ENCODE results near the gene CTDSPL. TPM values are rescaled to one million over a fixed set of nuclear protein-coding genes. Genes with fewer than 3 reads are reported as not detected.

Gene CTDSPL
- total RNA-seq, 1 experiment from 2014 or later, result 5.4 TPM

DNA sequence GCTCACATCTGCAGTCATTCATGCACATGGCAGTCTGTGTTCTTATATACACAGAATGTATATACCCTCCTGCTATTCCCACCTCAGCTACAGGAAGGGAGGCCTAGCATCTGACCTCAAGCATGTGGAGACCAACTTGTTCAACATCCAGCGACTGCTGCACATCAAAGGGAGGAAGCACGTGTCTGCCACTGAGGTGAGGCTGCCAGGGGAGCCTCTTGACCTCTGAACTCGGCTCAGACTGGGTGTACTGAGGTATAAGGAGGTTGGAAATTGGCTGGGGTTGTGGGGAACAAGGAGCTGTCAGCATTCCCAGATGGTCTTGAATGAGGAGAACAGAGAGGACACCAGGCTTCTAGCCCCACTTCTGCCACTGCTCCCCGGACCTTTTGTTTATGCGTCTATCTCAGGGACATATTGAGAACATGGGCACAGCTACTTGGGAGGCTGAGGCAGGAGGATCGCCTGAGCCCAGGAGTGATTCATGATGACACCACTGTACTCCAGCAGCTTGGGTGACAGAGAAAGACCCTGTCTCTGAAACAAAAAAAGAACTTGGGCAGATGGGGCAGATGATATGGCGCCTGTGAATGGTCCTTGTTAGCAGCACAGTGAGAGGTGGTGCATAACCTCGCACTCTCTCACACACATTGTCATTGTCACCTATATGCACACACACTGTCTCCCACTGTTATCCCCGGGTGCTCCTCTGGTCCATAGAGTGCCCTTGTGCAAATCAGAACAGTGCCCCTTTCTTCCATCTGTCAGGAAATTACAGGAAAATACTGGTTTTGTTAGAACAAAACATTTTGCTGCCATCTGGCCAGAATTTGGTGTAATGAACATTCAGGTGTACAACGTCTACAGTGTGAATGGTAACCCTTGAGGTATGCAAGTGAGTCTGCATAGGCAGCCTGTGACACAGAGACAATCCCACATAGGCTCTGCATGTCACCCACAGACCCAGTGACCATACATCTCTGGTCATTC, 134.3 kb downstream of the CTDSPL start:
- DNase-seq (ENCODE audit: extremely low read depth, low read depth), result no peak

DNA sequence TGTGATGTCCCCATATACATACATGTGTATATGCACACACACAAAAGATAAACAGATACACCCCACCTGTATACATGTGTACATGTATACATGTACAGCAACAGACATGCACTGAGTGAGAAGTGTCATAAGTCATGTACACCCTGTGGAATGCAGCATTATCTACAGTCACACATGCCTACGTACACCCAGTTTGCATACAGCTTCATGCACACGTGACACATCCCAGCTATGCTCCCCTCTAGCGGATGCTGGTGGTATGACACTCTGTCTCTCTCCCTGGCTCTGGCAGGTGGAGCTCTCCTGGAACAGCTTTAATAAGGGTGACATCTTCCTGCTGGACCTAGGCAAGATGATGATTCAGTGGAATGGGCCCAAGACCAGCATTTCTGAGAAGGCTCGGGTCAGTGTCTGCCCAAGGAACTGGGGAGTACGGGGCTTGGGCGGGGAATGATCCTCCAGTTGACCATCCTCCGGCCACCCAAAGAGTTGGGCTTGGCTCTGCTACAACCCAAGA, 135.2 kb downstream of the CTDSPL start:
- peak; percentile 68 for DNase-seq (ENCODE audit: extremely low read depth, low read depth)

DNA sequence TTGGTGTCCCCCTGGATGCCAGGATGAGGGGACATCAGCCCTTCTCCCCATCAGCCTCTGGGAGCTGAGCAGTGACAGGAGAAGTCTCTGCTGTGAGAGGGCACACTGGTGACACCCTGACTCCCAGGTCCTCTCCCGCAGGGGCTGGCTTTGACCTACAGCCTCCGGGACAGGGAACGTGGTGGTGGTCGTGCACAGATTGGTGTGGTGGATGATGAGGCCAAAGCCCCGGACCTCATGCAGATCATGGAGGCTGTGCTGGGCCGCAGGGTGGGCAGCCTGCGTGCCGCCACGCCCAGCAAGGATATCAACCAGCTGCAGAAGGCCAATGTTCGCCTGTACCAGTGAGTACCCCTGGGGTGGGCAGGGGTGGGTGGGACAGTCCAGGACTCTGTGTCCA, 135.7 kb downstream of the CTDSPL start:
- no peak for DNase-seq (ENCODE audit: extremely low read depth, low read depth)

DNA sequence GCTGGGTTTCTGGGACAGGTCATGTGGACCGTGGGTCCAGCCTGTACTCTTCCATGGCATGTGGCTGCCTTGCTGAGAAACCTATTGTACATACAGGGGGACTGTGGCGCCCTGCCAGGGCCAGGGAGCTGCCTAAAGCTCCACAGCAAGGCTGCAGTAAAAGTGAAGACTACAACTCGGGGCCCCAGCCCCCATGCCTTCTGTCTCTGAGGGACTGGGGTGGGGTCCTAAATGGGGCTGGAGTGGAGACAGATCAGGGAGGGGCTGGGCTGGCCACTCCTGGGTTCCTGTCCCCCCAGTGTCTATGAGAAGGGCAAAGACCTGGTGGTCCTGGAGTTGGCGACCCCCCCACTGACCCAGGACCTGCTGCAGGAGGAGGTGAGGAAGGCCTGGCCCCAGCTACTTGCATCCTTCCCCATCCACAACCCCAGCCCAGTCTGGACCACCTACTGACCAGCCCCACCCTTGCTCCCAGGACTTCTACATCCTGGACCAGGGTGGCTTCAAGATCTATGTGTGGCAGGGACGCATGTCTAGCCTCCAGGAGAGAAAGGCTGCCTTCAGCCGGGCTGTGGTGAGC, 136.2 kb downstream of the CTDSPL start:
- no peak for DNase-seq (ENCODE audit: extremely low read depth, low read depth)

DNA sequence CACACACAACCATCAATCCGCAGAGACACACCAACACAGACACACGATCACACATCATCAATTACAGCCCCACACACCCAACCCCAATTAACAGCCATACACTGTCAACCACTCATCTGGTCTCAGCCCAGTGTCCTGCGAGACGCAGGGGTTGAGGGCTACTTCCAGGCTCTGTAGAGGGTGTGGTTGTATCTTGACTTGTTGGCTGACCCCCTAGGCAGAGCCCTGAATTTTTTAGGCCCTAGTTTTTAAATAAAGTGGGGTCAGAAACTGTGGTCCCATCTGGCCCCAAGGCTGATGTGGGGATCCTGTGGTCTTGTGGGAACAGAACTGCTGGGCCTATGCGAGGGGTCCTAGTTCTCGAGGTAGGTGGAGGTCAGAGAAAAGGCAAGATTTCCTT, 138.2 kb downstream of the CTDSPL start:
- no peak for DNase-seq (ENCODE audit: extremely low read depth, low read depth)

DNA sequence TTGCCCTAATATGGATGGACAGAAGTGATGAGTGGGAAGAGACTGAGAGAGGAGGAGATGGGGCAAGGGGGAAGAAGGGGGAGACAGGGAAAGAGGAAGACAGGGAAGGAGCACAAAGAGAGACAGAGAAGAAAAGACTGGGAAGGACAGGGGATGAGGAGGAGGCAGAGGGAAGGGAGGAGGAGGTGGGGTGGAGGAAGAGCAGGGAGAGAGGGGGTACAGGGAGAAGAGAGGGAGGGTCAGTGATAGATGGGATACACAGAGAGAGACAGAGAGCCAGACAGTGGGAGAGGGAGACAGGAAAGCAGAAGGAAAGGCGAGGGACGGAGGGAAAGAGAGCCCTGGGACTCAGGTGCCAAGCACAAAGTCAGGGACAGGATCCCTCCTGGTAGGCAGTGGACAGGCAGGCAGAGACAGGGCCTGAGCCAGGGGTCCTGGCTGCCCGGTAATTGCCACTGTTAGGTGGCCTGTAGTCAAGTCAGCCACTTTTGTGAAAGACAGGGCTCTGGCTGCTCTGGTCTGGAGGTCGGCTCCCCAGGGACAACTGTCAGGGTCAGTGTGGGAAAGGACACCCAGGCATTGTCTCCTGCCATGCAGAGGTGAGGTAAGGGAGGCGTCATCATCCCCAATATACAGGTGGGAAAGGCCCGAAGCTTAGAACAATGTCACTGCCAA, 138.7 kb downstream of the CTDSPL start:
- DNase-seq (ENCODE audit: extremely low read depth, low read depth), result no peak

DNA sequence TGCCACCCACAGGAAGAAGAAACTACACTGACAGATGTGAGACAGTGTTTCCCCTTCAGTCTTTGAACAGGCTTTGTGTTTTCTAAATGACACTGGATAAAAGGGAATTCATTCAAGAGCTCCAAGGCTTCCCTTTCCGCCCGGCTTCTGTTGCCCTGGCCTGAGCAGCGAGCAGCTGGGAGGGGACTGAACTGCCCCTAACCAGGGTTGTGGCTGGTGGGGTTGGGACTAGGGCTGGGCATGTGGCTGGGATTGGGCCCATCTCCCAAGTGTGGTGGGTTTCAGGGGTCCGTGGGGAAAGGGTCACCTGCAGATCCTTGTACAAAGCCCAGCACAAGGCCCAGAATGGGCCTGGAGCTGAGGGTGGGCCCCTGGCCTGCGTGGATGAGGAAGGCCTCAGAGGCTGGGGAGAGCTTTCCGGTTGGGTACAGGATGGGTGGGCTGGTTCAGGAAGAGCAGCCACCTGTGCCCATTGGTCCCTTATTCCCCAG, 139.3 kb downstream of the CTDSPL start:
- no peak for DNase-seq (ENCODE audit: extremely low read depth, low read depth)

DNA sequence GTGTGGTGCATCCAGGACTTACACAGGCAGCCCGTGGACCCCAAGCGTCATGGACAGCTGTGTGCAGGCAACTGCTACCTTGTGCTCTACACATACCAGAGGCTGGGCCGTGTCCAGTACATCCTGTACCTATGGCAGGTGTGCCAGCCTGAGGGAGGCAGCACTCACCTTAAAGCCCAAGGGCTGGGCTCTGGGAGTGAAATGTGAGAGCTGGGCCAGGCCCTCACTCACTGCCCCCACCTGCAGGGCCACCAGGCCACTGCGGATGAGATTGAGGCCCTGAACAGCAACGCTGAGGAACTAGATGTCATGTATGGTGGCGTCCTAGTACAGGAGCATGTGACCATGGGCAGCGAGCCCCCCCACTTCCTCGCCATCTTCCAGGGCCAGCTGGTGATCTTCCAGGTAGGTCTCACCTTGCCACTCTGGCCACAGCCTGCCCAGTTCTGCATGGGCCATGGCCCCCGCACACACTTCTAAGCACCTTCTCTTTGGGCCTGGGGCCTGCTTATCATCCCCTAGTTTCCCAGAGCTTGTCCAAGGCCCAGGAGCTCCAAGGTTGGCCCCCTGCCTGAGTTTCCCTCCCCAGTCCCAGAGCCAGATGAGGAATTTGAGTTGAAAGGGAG, 139.9 kb downstream of the CTDSPL start:
- no peak for DNase-seq (ENCODE audit: extremely low read depth, low read depth)

DNA sequence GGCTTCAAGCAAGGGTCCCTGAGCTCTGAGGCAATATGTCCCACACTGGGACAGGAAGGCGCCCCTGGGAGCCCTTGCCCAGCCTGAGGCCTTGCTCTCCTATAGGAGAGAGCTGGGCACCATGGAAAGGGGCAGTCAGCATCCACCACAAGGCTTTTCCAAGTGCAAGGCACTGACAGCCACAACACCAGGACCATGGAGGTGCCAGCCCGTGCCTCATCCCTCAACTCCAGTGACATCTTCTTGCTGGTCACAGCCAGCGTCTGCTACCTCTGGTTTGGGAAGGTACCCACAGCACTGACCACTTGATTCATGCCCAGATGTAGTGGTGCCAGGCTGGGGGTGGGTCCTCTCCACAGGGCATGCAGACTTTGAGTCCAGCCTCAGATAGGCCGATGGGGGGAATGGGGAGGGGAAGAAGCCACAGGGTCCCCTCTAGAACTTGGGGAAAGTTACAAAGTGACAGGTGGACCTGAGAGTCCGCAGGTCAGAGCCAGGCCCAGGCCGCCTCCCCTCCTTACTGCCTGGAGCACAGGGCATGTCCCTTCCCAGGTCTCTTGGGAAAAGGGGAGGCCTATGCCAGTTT, 140.7 kb downstream of the CTDSPL start:
- DNase-seq (ENCODE audit: extremely low read depth, low read depth), result no peak

DNA sequence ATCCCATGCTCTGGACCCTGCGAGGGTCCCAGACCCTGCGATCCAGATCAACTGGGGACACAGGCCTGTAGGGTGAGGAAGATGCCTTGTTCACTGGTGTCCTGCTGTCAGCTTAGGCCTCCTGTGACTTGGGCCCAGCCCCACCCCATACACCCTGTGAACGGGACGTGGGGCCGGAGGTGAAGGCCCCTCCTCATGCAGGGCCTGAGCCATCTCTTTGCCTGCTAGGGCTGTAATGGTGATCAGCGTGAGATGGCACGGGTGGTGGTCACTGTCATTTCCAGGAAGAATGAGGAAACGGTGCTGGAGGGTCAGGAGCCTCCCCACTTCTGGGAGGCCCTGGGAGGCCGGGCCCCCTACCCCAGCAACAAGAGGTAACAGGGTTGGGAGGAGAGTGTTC, 141.3 kb downstream of the CTDSPL start:
- DNase-seq (ENCODE audit: extremely low read depth, low read depth), result no peak

DNA sequence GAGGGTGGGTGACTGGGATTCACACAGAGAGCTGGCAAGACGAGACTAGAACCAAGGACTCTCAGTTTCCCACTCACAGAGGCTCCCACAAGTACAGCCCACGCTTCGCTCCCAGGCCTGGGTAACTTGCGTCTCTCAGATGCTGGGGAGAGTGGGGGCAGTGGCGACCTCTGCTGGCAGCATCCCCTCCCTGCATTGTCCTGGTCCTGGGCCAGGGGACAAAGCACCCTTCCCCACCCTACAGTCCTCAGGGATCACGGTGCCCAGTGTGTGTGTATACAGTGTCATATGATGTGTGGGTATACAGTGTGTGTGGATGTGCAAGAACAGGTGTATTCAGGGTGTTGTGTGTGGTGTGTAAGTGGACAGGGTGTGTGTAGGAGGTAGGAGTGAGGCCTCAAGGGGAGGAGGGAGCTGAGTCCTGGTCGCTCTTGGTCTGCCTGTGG, 141.7 kb downstream of the CTDSPL start:
- DNase-seq (ENCODE audit: extremely low read depth, low read depth), result peak; percentile 27

DNA sequence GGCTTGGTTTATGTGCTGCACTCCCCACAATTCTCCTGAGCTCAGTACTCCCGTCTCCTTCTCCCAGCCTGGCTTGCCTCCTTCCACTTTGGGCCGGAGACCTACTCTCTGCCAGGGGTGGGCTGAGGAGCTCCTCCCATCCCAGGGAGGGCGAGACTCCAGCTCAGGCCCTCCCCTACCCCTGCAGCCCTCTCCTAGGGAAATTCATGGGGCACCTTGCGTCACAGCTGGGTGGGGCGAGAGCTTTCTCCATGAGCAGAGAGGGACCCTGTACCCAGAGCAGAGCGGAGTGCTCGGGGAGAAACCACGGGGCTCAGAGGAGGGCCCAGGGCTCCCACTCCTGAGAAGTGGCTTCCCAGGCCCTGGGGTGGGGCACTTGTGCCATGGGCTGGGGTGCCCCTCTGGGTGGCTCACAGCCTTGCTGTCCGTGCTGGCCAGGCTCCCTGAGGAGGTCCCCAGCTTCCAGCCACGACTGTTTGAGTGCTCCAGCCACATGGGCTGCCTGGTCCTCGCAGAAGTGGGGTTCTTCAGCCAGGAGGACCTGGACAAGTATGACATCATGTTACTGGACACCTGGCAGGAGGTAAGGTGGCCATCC, 142.2 kb downstream of the CTDSPL start:
- DNase-seq (ENCODE audit: extremely low read depth, low read depth), result no peak

DNA sequence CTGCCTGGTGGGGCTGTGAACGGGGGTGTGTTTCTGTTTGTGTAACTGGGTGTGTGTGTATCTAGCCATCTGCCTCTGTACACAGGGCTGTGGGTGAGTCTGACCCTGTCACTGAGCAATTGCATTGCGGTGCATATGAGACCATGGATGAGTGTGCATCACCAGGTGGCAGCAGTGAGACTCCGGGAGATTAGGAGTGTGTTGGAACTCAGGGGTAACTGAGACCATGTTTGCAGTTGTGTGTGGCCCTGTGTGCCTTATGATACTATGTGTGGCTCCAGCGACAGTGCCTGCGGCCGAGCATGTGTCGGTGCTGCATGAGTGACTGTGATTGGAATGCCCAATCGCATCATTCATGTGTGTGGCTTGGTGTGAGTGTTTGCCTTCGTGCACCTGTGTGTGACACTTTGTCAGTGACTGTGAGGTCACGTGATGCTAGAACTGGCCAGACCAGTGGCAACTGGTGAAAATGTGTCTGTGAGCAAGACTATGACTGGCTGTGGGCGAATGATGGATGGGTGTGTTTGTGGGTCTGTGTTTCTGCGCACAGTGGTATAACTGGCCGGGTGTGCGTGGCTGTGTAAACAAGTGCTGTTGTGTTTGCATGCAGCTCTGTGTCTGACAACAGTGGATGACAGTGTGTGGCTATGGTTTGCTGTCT, 142.9 kb downstream of the CTDSPL start:
- peak; percentile 47 for DNase-seq (ENCODE audit: extremely low read depth, low read depth)

DNA sequence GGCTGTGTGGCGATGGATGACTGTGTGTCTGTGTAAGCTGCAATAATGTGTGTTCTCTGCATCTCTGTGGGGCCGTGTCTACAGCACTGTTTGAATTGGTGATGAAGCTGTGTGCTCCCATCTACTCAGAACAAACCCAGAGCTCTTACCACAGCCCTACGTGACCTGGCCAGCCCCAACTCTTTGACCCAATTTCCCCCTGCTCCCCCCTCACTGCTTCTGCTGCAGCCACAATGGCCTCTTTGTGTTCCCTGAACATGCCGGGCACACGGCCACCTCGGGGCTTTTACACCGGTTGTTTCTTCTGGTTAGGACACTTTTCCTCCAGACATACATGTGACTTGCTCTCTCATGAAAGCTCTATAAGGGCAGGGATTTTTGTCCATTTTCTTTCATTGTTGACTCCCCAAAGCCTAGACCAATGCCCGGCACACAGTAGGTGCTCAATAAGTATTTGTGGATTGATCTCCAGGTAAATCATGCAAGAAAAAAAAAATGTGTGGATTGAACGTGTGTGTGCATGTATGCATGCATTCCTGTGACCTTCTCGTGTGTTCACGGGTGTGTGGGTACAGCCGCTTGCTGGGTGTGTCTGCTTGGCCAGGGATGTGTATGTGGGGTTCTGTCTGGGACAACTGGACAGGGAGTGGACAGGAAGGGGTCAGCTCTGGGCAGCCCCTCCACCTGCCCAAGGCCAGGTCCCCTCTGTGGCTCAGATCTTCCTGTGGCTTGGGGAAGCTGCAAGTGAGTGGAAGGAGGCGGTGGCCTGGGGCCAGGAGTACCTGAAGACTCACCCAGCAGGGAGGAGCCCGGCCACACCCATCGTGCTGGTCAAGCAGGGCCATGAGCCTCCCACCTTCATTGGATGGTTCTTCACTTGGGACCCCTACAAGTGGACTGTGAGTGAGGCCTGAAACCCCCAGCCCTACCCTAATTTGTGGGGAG, 143.7 kb downstream of the CTDSPL start:
- DNase-seq (ENCODE audit: extremely low read depth, low read depth), result no peak

DNA sequence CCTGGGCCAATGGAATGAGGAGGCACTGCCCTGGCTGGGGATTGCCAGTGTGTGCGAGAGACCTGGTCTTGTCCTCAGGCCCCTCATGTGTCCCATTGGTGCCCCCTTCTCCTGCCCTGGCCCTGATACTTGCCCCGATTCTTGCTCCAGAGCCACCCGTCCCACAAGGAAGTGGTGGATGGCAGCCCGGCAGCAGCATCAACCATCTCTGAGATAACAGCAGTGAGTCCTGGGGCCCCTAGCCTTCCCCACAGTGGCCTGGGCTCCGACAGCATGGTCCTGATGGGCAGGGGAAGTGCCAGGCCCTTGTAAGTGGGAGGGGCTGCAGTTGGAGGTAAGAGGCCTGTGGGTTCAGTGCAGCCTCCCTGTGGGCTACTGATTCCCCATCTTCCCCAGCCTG, 144.4 kb downstream of the CTDSPL start:
- no peak for DNase-seq (ENCODE audit: extremely low read depth, low read depth)

DNA sequence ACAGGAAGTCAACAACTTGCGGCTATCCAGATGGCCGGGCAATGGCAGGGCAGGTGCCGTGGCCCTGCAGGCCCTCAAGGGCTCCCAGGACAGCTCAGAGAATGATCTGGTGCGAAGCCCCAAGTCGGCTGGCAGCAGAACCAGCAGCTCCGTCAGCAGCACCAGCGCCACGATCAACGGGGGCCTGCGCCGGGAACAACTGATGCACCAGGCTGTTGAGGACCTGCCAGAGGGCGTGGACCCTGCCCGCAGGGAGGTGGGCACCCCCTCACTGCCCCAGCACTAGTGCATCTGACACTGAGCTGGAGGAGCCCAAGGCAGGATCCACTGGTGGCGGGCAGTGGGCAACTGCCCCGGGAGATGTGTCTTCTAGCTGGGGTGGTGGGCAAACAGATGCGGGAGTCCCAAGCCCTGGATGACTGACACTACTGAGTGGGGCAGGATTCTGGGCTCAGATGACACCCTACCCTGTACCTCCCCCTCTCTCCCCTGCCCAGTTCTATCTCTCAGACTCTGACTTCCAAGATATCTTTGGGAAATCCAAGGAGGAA, 144.8 kb downstream of the CTDSPL start:
- DNase-seq (ENCODE audit: extremely low read depth, low read depth), result no peak

DNA sequence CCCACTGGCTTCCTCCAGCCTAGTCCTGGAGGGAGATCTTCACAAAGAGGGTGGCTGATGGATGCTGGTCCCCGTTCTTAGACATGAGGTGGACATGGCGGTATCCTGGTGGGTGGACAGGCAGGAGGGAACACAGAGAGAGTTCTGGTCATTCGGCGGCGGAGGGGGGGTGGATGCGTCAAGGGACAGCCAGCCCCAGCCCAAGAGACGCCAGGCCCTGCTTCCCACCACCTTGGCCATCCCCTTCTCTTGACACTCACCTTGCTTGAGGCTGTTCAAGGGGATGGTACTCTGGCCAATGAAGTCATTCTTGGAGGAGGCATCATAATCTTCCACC, 146.0 kb downstream of the CTDSPL start:
- no peak for DNase-seq (ENCODE audit: extremely low read depth, low read depth)

DNA sequence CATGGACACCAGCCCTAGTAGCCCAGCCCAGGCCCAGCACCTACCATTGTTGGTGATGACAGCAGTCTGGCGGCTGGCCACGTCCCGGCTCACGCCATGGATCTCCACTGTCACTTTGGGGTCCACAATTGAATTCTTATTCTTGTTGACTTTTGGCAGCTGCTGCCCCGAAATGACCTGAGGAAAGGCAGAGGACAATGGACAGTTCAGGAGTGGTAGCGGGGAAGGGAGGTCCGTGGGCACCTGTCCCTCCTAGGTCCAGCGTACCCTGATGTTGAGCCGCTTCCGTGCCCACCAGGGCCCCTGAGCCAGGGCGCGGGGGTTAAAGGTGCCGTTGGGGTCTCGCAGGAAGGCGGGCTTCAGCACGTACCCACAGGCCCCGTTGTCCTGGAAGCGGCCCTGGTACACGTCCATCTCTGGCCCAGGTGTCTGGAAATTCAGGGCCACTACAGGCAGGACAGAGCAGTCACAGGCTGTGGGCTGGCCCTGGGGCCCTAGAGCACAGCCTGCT, 146.6 kb downstream of the CTDSPL start:
- DNase-seq (ENCODE audit: extremely low read depth, low read depth), result no peak
